GM12892 (cell line): ENCODE data around the gene HECW1. TPM values are rescaled to one million over a fixed set of nuclear protein-coding genes. Genes with fewer than 3 reads are reported as not detected.
"Not testable (repeated sequence)": the region's sequence is repeated elsewhere in the genome, so short reads cannot be mapped to it uniquely, and the experiment has no call there.

Experiments
- DNase-seq: peaks from one replicate; pipeline ENCODE4 v3.0.0; 2011; ENCODE audit not compliant: insufficient read length
- FAIRE-seq: peaks from 2 replicates; lab custom pipeline; 2011; peaks lifted over from hg19 to GRCh38; lab: Jason Lieb, UNC
- POLR2A ChIP-seq: IDR thresholded peaks from 2 replicates; pipeline ENCODE4 v1.6.1; 2011; ENCODE audit warnings: low read depth, low read length, control low read depth
- POLR2AphosphoS5 ChIP-seq: IDR thresholded peaks from 2 replicates; pipeline ENCODE4 v1.6.1; 2011; ENCODE audit warnings: low read depth, low read length, control low read depth
- TAF1 ChIP-seq: IDR thresholded peaks from 2 replicates; pipeline ENCODE4 v1.6.1; 2011; ENCODE audit warnings: low read depth, mild to moderate bottlenecking, control low read depth, low read length, borderline replicate concordance
- polyA plus RNA-seq: library from polyadenylated mRNA; unstranded; fragments of >200 nt; gene quantifications from one replicate; pipeline ENCODE4 v1.2.1, GENCODE V29; 2012; ENCODE audit warnings: missing spikeins, inconsistent platforms; ENCODE audit not compliant: missing spikeins

Gene HECW1
- 0.08 TPM for polyA plus RNA-seq

DNA sequence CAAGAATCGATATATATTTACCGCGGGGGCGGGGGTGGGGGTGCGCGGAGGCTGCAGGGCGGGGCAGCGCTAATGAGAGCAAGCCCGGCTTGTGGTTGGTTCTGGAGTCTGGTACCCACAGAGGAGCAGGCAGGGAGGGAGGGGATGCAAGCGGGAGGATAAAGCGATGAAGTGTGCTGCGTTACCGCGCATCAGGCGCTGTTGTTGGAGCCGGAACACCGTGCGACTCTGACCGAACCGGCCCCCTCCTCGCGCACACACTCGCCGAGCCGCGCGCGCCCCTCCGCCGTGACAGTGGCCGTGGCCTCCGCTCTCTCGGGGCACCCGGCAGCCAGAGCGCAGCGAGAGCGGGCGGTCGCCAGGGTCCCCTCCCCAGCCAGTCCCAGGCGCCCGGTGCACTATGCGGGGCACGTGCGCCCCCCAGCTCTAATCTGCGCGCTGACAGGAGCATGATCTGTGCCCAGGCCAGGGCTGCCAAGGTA is at the start of gene HECW1:
Gene HECW1 (plus strand): TSS at position 189 of the 482 bp plus-strand sequence. CDS start 131,259 bp downstream, outside the sequence.
- DNase-seq, result no peak

DNA sequence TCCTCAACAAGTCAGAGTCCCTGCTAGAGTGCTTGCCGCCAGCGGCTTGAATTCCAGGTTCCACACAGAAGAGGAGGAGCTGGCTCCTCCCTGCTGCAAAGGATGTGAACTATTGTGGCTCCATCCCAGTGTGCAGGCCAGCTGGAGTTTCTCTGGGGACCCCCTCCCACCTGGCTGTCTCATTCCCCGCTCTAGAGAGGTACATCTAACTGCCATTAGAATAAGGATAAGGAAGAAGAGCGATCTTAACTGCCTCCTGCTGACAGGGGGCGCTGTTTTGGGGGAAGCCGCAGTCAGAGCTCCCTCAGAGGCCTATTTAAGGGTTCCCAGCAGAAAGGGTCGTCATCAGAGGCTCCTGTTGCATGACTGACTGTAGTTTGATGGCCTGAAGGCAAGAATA is 40.8 kb upstream of the HECW1 start:
- FAIRE-seq (no peak), DNase-seq (no peak)
- no peak for TF ChIP-seq TAF1

More for the DNA sequence above, at the start of gene HECW1:
- no peak for FAIRE-seq
- TF ChIP-seq POLR2A (no peak), POLR2AphosphoS5 (no peak), TAF1 (no peak)

DNA sequence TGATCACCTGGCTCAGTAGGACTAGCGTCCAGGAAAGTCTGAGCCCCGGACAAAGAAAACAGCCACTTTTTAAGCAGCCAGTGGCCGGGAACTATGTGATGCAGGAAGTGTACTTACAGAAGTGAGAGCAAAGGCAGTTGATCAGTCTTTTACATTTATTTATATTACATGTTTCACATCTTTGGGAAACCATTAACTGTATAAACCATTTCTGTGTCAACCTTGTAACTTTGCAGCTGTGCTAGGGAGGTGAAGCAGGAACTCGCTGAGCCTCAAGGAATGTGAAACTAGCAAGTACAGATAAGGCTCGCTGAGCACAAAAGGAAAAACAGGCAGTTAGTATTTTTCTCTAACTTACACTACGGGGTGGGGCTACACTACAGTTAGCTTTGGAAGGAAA is 39.9 kb upstream of the HECW1 start:
- peak; percentile 57 for FAIRE-seq
- DNase-seq, result no peak
- TF ChIP-seq POLR2AphosphoS5 (no peak), POLR2A (no peak), TAF1 (no peak)

DNA sequence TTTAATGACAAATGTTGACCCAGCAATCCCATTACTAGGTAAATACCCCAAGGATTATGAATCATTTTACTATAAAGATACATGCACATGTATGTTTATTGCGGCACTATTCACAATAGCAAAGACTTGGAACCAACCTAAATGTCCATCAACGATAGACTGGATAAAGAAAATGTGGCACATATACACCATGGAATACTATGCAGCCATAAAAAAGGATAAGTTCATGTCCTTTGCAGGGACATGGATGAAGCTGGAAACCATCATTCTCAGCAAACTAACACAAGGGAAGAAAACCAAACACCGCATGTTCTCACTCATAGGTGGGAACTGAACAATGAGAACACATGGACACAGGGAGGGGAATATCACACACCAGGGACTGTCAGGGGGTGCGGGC is 38.6 kb upstream of the HECW1 start:
- not testable (repeated sequence) for FAIRE-seq, DNase-seq

DNA sequence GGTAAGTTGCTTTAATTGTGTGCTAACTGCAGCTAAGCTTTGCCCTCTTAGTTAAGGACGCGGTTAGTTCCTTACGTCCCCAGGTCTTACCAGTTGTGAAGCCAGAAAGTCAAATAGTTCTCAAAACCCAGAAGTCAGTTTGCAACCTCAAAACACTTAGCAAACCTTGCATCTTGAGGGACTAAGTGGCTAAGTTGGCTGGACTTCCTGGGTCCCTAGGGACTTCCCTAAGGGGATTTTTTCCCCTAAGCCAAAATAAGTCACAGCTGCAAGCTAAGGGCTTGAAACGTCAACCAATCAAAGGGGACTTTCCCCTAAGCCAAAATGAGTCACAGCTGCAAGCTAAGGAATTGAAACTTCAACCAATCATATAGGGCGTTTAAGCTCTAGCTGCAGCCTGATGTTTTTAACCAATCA is 36.2 kb upstream of the HECW1 start:
- FAIRE-seq (peak; percentile 97), DNase-seq (no peak)
- TF ChIP-seq POLR2A (no peak), TAF1 (no peak), POLR2AphosphoS5 (no peak)

DNA sequence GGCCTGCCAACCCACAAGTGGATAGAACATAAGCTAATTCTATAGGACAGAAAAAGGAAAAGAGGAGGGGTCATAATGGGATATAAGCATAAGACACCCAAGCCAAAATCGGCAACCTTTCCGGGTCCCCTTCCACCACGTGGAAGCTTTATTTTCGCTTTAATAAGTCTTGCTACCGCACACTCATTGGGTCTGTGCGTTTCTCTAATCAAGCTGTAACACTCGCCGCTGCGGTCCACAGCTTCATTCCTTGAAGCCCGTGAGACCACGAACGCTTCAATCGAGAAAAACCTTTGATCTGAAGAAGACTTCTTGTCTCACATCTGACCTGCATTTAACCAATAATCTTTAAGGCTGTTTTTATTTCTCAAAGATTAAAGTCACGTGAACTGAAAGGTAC is 35.8 kb upstream of the HECW1 start:
- FAIRE-seq (no peak), DNase-seq (no peak)
- TF ChIP-seq TAF1 (no peak), POLR2A (no peak), POLR2AphosphoS5 (no peak)

DNA sequence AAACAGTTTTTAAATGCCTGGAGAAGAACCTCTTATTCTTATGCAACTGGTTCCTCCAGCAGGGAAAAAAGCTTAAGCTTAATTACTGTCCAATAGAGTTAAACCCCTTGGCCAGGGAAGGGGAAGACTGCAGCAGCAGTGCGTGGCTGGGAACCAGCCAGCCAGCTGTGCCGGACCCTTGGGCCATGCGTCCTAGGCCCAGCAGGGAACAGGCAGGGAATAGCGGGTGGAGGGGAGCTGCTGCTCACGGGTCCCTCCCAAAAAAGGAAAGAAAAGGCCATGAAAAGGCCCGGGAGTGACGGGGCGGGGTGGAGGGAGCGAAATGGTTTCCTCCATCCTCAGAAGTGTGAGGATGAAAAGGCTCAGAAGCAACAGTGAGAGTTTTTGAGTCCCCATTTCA is 35.2 kb upstream of the HECW1 start:
- DNase-seq (no peak), FAIRE-seq (no peak)
- TF ChIP-seq POLR2A (no peak), TAF1 (no peak), POLR2AphosphoS5 (no peak)

DNA sequence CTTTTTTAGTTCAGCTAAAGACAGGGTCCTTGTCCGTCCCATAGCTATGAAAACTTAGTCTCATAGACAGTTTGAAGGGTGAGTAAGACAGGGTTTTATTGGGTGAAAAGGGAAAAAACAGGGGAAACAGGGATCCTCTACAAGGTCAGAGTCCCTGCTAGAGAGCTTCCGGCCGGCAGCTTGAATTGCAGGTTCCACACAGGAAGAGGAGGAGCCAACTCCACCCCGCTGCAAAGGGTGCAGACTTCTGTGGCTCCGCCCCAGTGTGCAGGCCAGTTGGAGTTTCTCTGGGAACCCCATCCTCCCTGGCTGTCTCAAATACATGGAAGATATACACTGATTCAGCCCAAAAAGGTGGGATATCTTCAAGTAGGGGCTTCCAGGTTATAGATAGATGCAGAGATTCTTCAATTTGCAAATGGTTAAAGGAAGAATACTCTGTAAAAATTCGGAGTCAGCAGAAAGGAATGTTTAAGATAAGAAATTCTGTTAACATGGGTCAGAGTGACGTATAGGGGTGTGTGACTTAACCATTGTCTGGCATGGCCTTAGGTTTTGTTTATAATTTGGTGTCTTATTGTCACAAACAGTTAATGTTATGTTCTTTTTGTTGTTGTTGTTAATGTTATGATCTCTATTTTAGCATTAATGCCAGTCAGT is 34.6 kb upstream of the HECW1 start:
- no peak for DNase-seq
- no peak for TF ChIP-seq POLR2A
- no peak for TF ChIP-seq TAF1
- no peak for TF ChIP-seq POLR2AphosphoS5
- FAIRE-seq, result no peak

DNA sequence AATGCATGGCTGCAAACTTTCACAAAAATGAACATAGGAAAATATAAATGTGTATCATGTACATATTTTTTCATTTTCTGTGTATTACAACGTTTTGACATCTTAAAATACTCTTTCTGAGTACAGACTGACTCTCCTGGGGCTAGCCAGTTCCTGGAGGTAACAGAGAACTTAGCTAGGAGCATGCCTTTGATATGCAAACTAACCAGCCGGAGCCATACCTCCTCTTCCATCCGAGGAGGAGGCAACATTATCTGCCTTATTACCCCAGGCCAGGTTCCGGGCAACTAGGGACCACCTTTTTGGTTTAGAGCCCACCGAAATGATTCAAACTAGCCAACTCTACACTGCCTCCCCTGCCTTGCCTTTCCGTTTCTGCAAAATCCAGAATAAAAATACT is 33.7 kb upstream of the HECW1 start:
- no peak for TF ChIP-seq POLR2A
- TF ChIP-seq TAF1, result no peak
- no peak for TF ChIP-seq POLR2AphosphoS5
- FAIRE-seq (no peak), DNase-seq (no peak)

DNA sequence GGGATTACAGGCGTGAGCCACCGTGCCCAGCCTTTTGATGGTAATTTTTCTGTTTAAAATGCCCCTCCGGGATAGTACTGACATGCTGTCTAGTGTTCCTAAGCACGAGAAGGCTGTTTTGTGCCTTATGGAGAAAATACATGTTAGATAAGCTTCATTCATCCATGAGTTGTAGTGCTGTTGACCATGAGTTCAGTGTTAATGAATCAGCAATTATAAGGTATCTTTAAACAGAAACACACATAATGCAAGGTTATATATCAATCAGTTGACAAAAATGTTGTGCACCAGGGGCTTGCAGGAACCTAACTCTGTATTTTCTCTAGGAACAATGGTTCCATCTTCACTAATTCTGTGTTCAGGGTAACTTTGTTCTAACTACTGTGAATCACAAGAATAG is 30.8 kb upstream of the HECW1 start:
- no peak for FAIRE-seq
- no peak for DNase-seq
- TF ChIP-seq POLR2A (no peak), TAF1 (no peak), POLR2AphosphoS5 (no peak)

DNA sequence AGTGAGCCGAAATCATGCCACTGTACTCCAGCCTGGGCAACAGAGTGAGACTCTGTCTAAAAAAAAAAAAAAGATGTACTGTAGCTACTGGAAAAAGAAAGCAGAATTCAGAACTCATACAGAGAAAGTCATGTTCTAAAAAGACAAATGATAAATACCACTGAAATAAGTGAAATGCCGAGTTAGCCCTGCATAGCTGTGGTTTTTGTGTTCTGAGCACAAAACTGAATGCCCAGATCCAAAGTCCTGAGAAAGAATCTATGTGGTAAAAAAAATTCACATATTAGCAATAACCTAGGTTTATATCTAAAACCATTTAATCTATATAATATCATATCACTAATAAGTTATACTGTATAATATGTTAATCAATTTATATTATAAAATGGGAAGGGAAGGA is 29.3 kb upstream of the HECW1 start:
- DNase-seq (no peak), FAIRE-seq (no peak)
- no peak for TF ChIP-seq TAF1
- no peak for TF ChIP-seq POLR2A
- no peak for TF ChIP-seq POLR2AphosphoS5

DNA sequence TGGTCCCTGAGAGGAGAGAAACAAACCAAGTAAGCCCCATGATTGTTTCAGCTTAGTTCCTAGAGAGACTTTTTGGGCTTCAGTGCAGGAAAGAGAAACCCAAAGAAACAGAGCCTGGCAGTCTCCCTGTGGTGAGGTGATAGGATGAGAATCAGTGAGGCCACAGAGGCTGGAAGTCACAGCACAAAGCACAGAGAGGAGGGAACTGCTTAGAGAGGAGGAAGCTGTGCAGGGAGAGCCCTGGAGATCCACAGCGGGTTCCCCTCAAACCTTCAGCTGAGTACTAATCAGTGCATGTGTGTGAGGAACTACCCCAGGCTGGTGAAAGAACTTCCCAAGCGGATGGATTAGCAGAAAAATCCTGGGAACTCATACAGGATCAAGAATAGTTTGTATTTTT is 27.4 kb upstream of the HECW1 start:
- no peak for TF ChIP-seq POLR2AphosphoS5
- FAIRE-seq, result no peak
- DNase-seq, result no peak
